Measurements from ENCODE around the gene VWF. TPM values are rescaled to one million over a fixed set of nuclear protein-coding genes. Genes with fewer than 3 reads are reported as not detected.
"Not testable (repeated sequence)": the region's sequence is repeated elsewhere in the genome, so short reads cannot be mapped to it uniquely, and the experiment has no call there.

The VWF gene
- polyA plus RNA-seq, 4 donors, result 10.1 to 16.9 (median 13.2) TPM

GRCh38 chr12:6041891-6042290 lies 82.6 kb downstream of the VWF start:
- no peak for DNase-seq (ENCODE audit: low read depth in 4 of 4, low spot score in 3 of 4)

GRCh38 chr12:6040815-6041214 lies 83.7 kb downstream of the VWF start:
- DNase-seq (ENCODE audit: low read depth in 4 of 4, low spot score in 3 of 4), result no peak

- peak in 1 of 4 donors; percentile 63 for DNase-seq (ENCODE audit: low read depth in 4 of 4, low spot score in 3 of 4)
Measured at GRCh38 chr12:6039894-6040601, 84.4 kb downstream of the VWF start.

- no peak for DNase-seq (ENCODE audit: low read depth in 4 of 4, low spot score in 3 of 4)
Measured at GRCh38 chr12:6038160-6038559, 86.3 kb downstream of the VWF start.

- no peak for DNase-seq (ENCODE audit: low read depth in 4 of 4, low spot score in 3 of 4)
Measured at GRCh38 chr12:6037459-6037858, 87.0 kb downstream of the VWF start.

- no peak for DNase-seq (ENCODE audit: low read depth in 4 of 4, low spot score in 3 of 4)
Measured at GRCh38 chr12:6036509-6036908, 88.0 kb downstream of the VWF start.

- no peak for DNase-seq (ENCODE audit: low read depth in 4 of 4, low spot score in 3 of 4)
Measured at GRCh38 chr12:6034596-6034995, 89.9 kb downstream of the VWF start.

- no peak for DNase-seq (ENCODE audit: low read depth in 4 of 4, low spot score in 3 of 4)
Measured at GRCh38 chr12:6033546-6033945, 90.9 kb downstream of the VWF start.

GRCh38 chr12:6032726-6033125 lies 91.7 kb downstream of the VWF start:
- DNase-seq (ENCODE audit: low read depth in 4 of 4, low spot score in 3 of 4), result no peak

- no peak for DNase-seq (ENCODE audit: low read depth in 4 of 4, low spot score in 3 of 4)
Measured at GRCh38 chr12:6031001-6031400, 93.5 kb downstream of the VWF start.

GRCh38 chr12:6030081-6030480 lies 94.4 kb downstream of the VWF start:
- no peak for DNase-seq (ENCODE audit: low read depth in 4 of 4, low spot score in 3 of 4)

- DNase-seq (ENCODE audit: low read depth in 4 of 4, low spot score in 3 of 4), result no peak
Measured at GRCh38 chr12:6029401-6029800, 95.1 kb downstream of the VWF start.

GRCh38 chr12:6026998-6027397 lies 97.5 kb downstream of the VWF start:
- no peak for DNase-seq (ENCODE audit: low read depth in 4 of 4, low spot score in 3 of 4)

- not testable (repeated sequence) for DNase-seq (ENCODE audit: low read depth in 4 of 4, low spot score in 3 of 4)
Measured at GRCh38 chr12:6025703-6026298, 98.7 kb downstream of the VWF start.

GRCh38 chr12:6024066-6024465 lies 100.4 kb downstream of the VWF start:
- DNase-seq (ENCODE audit: low read depth in 4 of 4, low spot score in 3 of 4), result not testable (repeated sequence)

GRCh38 chr12:6020930-6021329 lies 103.5 kb downstream of the VWF start:
- peak; percentile 23 to 65 (median 48) for DNase-seq (ENCODE audit: low read depth in 4 of 4, low spot score in 3 of 4)

- not testable (repeated sequence) for DNase-seq (ENCODE audit: low read depth in 4 of 4, low spot score in 3 of 4)
Measured at GRCh38 chr12:6020511-6020910, 104.0 kb downstream of the VWF start.

GRCh38 chr12:6019256-6019655 lies 105.2 kb downstream of the VWF start:
- not testable (repeated sequence) for DNase-seq (ENCODE audit: low read depth in 4 of 4, low spot score in 3 of 4)

- no peak for DNase-seq (ENCODE audit: low read depth in 4 of 4, low spot score in 3 of 4)
Measured at GRCh38 chr12:6018265-6018664, 106.2 kb downstream of the VWF start.

GRCh38 chr12:6016756-6017155 lies 107.7 kb downstream of the VWF start:
- DNase-seq (ENCODE audit: low read depth in 4 of 4, low spot score in 3 of 4), result no peak

- not testable (repeated sequence) for DNase-seq (ENCODE audit: low read depth in 4 of 4, low spot score in 3 of 4)
Measured at GRCh38 chr12:6016004-6016403, 108.5 kb downstream of the VWF start.

GRCh38 chr12:6015271-6015670 lies 109.2 kb downstream of the VWF start:
- not testable (repeated sequence) for DNase-seq (ENCODE audit: low read depth in 4 of 4, low spot score in 3 of 4)
